Endothelial cell of umbilical vein (primary cell): ENCODE results near the gene GPR107. TPM values are rescaled to one million over a fixed set of nuclear protein-coding genes. Genes with fewer than 3 reads are reported as not detected.

ENCODE experiments used
- BruUV-seq: library from RNA; stranded (reverse); fragments of 400-500 nt; replicated peaks from 2 replicates; lab custom pipeline; 2021; lab: Mats Ljungman, UMichigan
- CTCF ChIA-PET: fragments of 300-600, 350-600 bp; sonication (Branson Sonifier 250); formaldehyde crosslinking; loops from one replicate; lab custom pipeline; 2021; ENCODE audit warnings: antibody characterized with exemption, inconsistent platforms; lab: Charles Lee
- POLR2A ChIA-PET: fragments of 300-600, 350-600 bp; sonication (Branson Sonifier 250); formaldehyde crosslinking; loops from one replicate; lab custom pipeline; 2021; ENCODE audit warnings: antibody characterized with exemption, inconsistent platforms; lab: Charles Lee
- DNase-seq: peaks from one replicate; pipeline ENCODE4 v3.0.0-alpha.2; 2011; ENCODE audit warnings: low read depth, low spot score
- FAIRE-seq: peaks from 2 replicates; lab custom pipeline; 2011; peaks lifted over from hg19 to GRCh38; lab: Jason Lieb, UNC
- H2AFZ ChIP-seq: 2 replicates; pipeline ENCODE4 v1.6.0; 2012; ENCODE audit warnings: low read depth, low read length, control low read depth, inconsistent platforms
- H3K27ac ChIP-seq: 2 replicates; pipeline ENCODE4 v1.5.1; 2011; ENCODE audit warnings: low read depth, mild to moderate bottlenecking, control low read depth, low read length, moderate library complexity; ENCODE audit not compliant: insufficient read depth
- H3K27me3 ChIP-seq, 2 experiments: 2 replicates each; pipeline versions ENCODE4 v1.6.0 to v1.6.1; 2011; ENCODE audit warnings: low read length in 2 of 2, mixed read lengths in 1 of 2; ENCODE audit not compliant: control insufficient read depth in 2 of 2, insufficient read depth in 2 of 2
- H3K36me3 ChIP-seq, 2 experiments: 2 replicates in 1 of 2; 3 replicates in 1 of 2; pipeline ENCODE4 v1.5.1; 2011; ENCODE audit warnings: low read length in 2 of 2, mild to moderate bottlenecking in 1 of 2, moderate library complexity in 1 of 2; ENCODE audit not compliant: control insufficient read depth in 2 of 2, insufficient read depth in 2 of 2; ENCODE audit errors: extremely low read depth in 1 of 2
- H3K4me1 ChIP-seq: 3 replicates; pipeline ENCODE4 v1.5.1; 2011; ENCODE audit warnings: mild to moderate bottlenecking, low read length; ENCODE audit not compliant: control insufficient read depth, insufficient read depth; ENCODE audit errors: extremely low read depth
- H3K4me2 ChIP-seq: 2 replicates; pipeline ENCODE4 v1.6.1; 2011; ENCODE audit warnings: low read length, control low read depth, mixed read lengths; ENCODE audit not compliant: insufficient read depth
- H3K4me3 ChIP-seq, 3 experiments: fragments of 200-600 bp in 1 of 3; sonication (generic), shearing (Covaris generic) in 1 of 3; replicated peaks in 1 of 3; 2 replicates each; pipeline ENCODE4 v1.5.1; 2011 to 2016; ENCODE audit warnings: control low read depth in 3 of 3, low read length in 3 of 3, mild to moderate bottlenecking in 2 of 3, inconsistent platforms in 1 of 3, low read depth in 1 of 3, moderate library complexity in 1 of 3; ENCODE audit not compliant: insufficient read depth in 1 of 3
- H3K79me2 ChIP-seq: 2 replicates; pipeline ENCODE4 v1.6.0; 2012; ENCODE audit warnings: low read length, inconsistent platforms; ENCODE audit not compliant: control insufficient read depth, insufficient read depth
- H3K9ac ChIP-seq: replicated peaks from 2 replicates; pipeline ENCODE3; 2011; ENCODE audit warnings: low read length, control low read depth; ENCODE audit not compliant: insufficient read depth; ENCODE audit errors: extremely low read depth
- H3K9me1 ChIP-seq: replicated peaks from 3 replicates; pipeline ENCODE4 v1.6.0; 2011; ENCODE audit warnings: mild to moderate bottlenecking, low read length; ENCODE audit not compliant: control insufficient read depth, insufficient read depth; ENCODE audit errors: extremely low read depth
- H3K9me3 ChIP-seq: replicated peaks from 2 replicates; pipeline ENCODE4 v1.5.1; 2012; ENCODE audit warnings: low read length, inconsistent platforms; ENCODE audit not compliant: control insufficient read depth, insufficient read depth
- H4K20me1 ChIP-seq: replicated peaks from 2 replicates; pipeline ENCODE3; 2011; ENCODE audit warnings: mild to moderate bottlenecking, low read length; ENCODE audit not compliant: control insufficient read depth, insufficient read depth; ENCODE audit errors: extremely low read depth
- EZH2 ChIP-seq: IDR thresholded peaks from 2 replicates; pipeline ENCODE4 v1.6.1; 2012; ENCODE audit warnings: borderline replicate concordance, low read depth, mild to moderate bottlenecking, moderate library complexity, low read length, inconsistent platforms; ENCODE audit not compliant: severe bottlenecking
- FOS ChIP-seq: IDR thresholded peaks from 2 replicates; pipeline ENCODE4 v1.6.1; 2011; ENCODE audit warnings: mild to moderate bottlenecking, low read length, moderate library complexity, borderline replicate concordance; ENCODE audit not compliant: insufficient read depth
- GATA2 ChIP-seq: IDR thresholded peaks from 2 replicates; pipeline ENCODE4 v1.7.0; 2011; ENCODE audit warnings: low read depth, mild to moderate bottlenecking, moderate library complexity, mixed read lengths, low read length; ENCODE audit not compliant: insufficient read length, insufficient read depth
- JUN ChIP-seq: IDR thresholded peaks from 2 replicates; pipeline ENCODE4 v1.6.1; 2011; ENCODE audit warnings: borderline replicate concordance, low read depth; ENCODE audit not compliant: insufficient read length, insufficient read depth
- MYC ChIP-seq: IDR thresholded peaks from one replicate; pipeline ENCODE4 v1.6.1; 2011; ENCODE audit warnings: mild to moderate bottlenecking, low read depth, low read length
- POLR2A ChIP-seq: IDR thresholded peaks from 2 replicates; pipeline ENCODE4 v1.6.1; 2012; ENCODE audit warnings: low read depth, mild to moderate bottlenecking, control low read depth, low read length
- POLR2AphosphoS5 ChIP-seq: IDR thresholded peaks from 2 replicates; pipeline ENCODE4 v1.6.1; 2012; ENCODE audit warnings: low read depth, mild to moderate bottlenecking, control low read depth, low read length, moderate library complexity; ENCODE audit not compliant: insufficient read depth
- dilution Hi-C: fragments of 300-500 bp; cut with MboI; formaldehyde crosslinking; loops from one replicate; pipeline ENCODE4 v1.15.0; 2019; ENCODE audit warnings: low sequenced_read_pairs; ENCODE audit not compliant: extremely low pct_ligation_motif_present
- intact Hi-C: fragments of 100-400 bp; cut with micrococcal nuclease; formaldehyde crosslinking; loops from one replicate; pipeline ENCODE4 v1.10.0; 2022
- polyA plus RNA-seq, 4 experiments: library from polyadenylated mRNA; depleted of rRNA in 3 of 4; stranded (reverse) in 3 of 4; unstranded in 1 of 4; fragments of >200 nt; gene quantifications; 2 replicates each; pipeline versions ENCODE4 v1.2.1 to v1.2.3, GENCODE V29; 2011 to 2012; ENCODE audit warnings: missing spikeins in 1 of 4
- total RNA-seq: library from RNA; stranded (reverse); gene quantifications from 2 replicates; pipeline ENCODE4 v1.2.3, GENCODE V29; 2021
- TF ChIP-seq, protein P1 (sequence below), 2 donors: IDR thresholded peaks; 1 replicate in 1 of 2; 2 replicates in 1 of 2; pipeline ENCODE4 v1.5.1; 2011; ENCODE audit warnings: low read length in 2 of 2, mild to moderate bottlenecking in 2 of 2, moderate library complexity in 2 of 2, control low read depth in 1 of 2, inconsistent platforms in 1 of 2, low read depth in 1 of 2; ENCODE audit not compliant: insufficient read depth in 1 of 2; ENCODE audit errors: extremely low read depth in 1 of 2
- TF ChIP-seq, protein P2 (sequence below): IDR thresholded peaks from 2 replicates; pipeline ENCODE4 v1.6.1; 2011; ENCODE audit not compliant: insufficient read depth, insufficient read length

Gene GPR107
- total and polyA plus RNA-seq, 2 donors (not counting 3 experiments of a cell fraction or from before 2014, with no cell fraction given) = 27.2 to 38.9 TPM

DNA sequence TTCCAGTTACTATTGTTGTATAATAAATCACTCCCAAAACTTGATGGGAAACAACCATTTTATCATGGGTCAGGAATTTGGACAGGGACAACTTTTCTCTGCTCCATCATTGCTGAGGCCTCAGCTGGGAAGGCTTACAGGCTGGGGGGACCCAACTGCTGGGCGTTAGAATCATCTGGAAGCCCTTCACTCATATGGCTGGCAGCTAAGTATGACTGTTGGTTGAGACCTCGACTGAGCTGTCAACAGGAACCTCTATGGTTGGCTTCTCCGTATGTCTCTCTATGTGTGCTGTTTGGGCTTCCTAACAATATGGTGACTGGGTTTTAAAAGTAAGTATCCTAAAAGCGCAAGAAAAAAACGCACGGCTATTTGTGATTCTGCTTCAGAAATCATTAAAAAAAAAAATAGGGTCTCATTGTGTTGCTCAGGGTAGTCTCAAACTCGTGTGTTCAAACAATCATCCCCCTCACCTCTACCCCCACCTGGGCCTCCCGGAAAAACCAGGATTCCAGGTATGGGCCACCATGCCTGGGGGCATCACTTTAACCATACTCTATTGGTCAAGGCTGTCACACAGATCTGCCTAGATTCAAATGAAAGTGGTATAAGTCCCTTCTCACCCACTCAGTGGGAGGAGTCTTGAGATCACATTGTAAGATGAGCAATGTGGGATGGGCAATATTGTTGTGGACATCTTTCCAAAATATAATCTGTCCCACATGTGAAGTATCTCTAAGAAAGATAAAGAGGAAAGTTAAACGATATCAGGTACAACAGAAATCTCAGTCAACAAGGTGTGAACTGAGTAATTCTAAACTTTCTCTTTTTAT, 26.0 kb upstream of the GPR107 start:
- Histone ChIP-seq H2AFZ (no peak overlapping the region), H3K79me2 (no peaks in the 10 kb centered on the region), H3K9me3 (no peaks in the 10 kb centered on the region), H3K4me2 (no peak overlapping the region), H3K9ac (no peak overlapping the region), H3K9me1 (no peaks in the 10 kb centered on the region), H3K4me3 (no peak overlapping the region), H3K27ac (no peak overlapping the region), H3K4me1 (peaks cover 1% of the 10 kb centered on the region), H3K27me3 (no peaks in the 10 kb centered on the region), H4K20me1 (no peaks in the 10 kb centered on the region), H3K36me3 (no peaks in the 10 kb centered on the region)
- dilution Hi-C loops (no loop called here), intact Hi-C loops (no loop called here)
- BruUV-seq = no TSS peak
- DNase-seq = no peak
- no peak for FAIRE-seq
- POLR2A ChIA-PET = no interaction called here
- CTCF ChIA-PET = interaction anchor here (1.0 kb wide), 1 partner anchor 50 kb away, joined by 3 read pairs; no protein-coding TSS in a partner anchor
- TF ChIP-seq FOS (no peak), GATA2 (no peak), POLR2AphosphoS5 (no peak), JUN (no peak), MYC (no peak), EZH2 (no peak), POLR2A (no peak)
- TF ChIP-seq, protein P1, sequence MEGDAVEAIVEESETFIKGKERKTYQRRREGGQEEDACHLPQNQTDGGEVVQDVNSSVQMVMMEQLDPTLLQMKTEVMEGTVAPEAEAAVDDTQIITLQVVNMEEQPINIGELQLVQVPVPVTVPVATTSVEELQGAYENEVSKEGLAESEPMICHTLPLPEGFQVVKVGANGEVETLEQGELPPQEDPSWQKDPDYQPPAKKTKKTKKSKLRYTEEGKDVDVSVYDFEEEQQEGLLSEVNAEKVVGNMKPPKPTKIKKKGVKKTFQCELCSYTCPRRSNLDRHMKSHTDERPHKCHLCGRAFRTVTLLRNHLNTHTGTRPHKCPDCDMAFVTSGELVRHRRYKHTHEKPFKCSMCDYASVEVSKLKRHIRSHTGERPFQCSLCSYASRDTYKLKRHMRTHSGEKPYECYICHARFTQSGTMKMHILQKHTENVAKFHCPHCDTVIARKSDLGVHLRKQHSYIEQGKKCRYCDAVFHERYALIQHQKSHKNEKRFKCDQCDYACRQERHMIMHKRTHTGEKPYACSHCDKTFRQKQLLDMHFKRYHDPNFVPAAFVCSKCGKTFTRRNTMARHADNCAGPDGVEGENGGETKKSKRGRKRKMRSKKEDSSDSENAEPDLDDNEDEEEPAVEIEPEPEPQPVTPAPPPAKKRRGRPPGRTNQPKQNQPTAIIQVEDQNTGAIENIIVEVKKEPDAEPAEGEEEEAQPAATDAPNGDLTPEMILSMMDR (IDR thresholded peaks at IDR 0.05; ENCODE audit: extremely low read depth in 1 of 2, insufficient read depth in 1 of 2, low read depth in 1 of 2, low read length in 2 of 2) = no peak
- TF ChIP-seq, protein P2, sequence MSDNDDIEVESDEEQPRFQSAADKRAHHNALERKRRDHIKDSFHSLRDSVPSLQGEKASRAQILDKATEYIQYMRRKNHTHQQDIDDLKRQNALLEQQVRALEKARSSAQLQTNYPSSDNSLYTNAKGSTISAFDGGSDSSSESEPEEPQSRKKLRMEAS = no peak
